Endodermal cell (in vitro differentiated cells): ENCODE measurements around the gene MRTFA. TPM values are rescaled to one million over a fixed set of nuclear protein-coding genes. Genes with fewer than 3 reads are reported as not detected.
A peak's percentile ranks its signal among the peaks of the same experiment; 100 is the strongest.

Source experiments
- DNase-seq: peaks from one replicate; pipeline ENCODE4 v3.0.0-alpha.2; 2017
- H3K27ac ChIP-seq: 2 replicates; pipeline ENCODE4 v1.5.1; 2013; ENCODE audit warnings: mild to moderate bottlenecking, low read depth, low read length, moderate library complexity
- H3K27me3 ChIP-seq: 2 replicates; pipeline ENCODE4 v1.6.1; 2013; ENCODE audit warnings: mild to moderate bottlenecking, low read length, moderate library complexity; ENCODE audit not compliant: insufficient read depth, control insufficient read depth, poor library complexity, severe bottlenecking
- H3K36me3 ChIP-seq: 2 replicates; pipeline ENCODE4 v1.7.0; 2013; ENCODE audit warnings: mild to moderate bottlenecking, low read length, moderate library complexity; ENCODE audit not compliant: control insufficient read depth, insufficient read depth
- H3K4me1 ChIP-seq: one replicate; pipeline ENCODE4 v1.7.0; 2013; ENCODE audit warnings: low read length; ENCODE audit not compliant: control insufficient read depth, insufficient read depth
- H3K4me3 ChIP-seq: 2 replicates; pipeline ENCODE4 v1.5.1; 2013; ENCODE audit warnings: mild to moderate bottlenecking, low read length, moderate library complexity
- H3K9ac ChIP-seq: 2 replicates; pipeline ENCODE4 v1.6.1; 2013; ENCODE audit warnings: mild to moderate bottlenecking, low read length, moderate library complexity; ENCODE audit not compliant: poor library complexity, severe bottlenecking; ENCODE audit errors: extremely low read depth
- H3K9me3 ChIP-seq: 2 replicates; pipeline ENCODE4 v1.6.1; 2013; ENCODE audit warnings: mild to moderate bottlenecking, low read length, moderate library complexity; ENCODE audit not compliant: control insufficient read depth
- H3K27ac Mint-ChIP-seq: 2 replicates; pipeline ENCODE4 v1.8.0; 2020; ENCODE audit warnings: mixed read lengths
- H3K27me3 Mint-ChIP-seq: 2 replicates; pipeline ENCODE4 v1.8.0; 2021; ENCODE audit warnings: mild to moderate bottlenecking, mixed read lengths; ENCODE audit not compliant: insufficient read depth
- H3K36me3 Mint-ChIP-seq: 2 replicates; pipeline ENCODE4 v1.8.0; 2020; ENCODE audit warnings: low read depth, mixed read lengths
- H3K4me1 Mint-ChIP-seq: 2 replicates; pipeline ENCODE4 v1.8.0; 2020; ENCODE audit warnings: mixed read lengths
- H3K4me3 Mint-ChIP-seq: 2 replicates; pipeline ENCODE4 v1.8.0; 2020; ENCODE audit warnings: mild to moderate bottlenecking, moderate library complexity, mixed read lengths
- H3K9me3 Mint-ChIP-seq: 2 replicates; pipeline ENCODE4 v1.8.0; 2020; ENCODE audit warnings: mild to moderate bottlenecking, mixed read lengths
- CTCF ChIP-seq: fragments of 200-600 bp; sonication (generic); conservative IDR thresholded peaks from 2 replicates; pipeline ENCODE4 v1.5.0; 2021; ENCODE audit warnings: antibody characterized with exemption, mild to moderate bottlenecking
- WGBS, 2 experiments: methylation state at CpG; one replicate each; pipeline versions ENCODE4 v1.1.5 to v1.1.7; 2013; ENCODE audit warnings: missing lambda C conversion rate in 2 of 2, mixed read lengths in 1 of 2; ENCODE audit not compliant: insufficient coverage in 1 of 2, insufficient read length in 1 of 2; 5-methylcytosine and 5-hydroxymethylcytosine counted together
- total RNA-seq, 2 donors: library from RNA; stranded (reverse); fragmentation: NEBNext Ultra II Directional in 1 of 2; extraction: Animal tissue kit (Norgen Biotek cat#: 25700) in 1 of 2; gene quantifications; 2 replicates in 1 of 2; 3 replicates in 1 of 2; pipeline ENCODE4 v1.2.1, GENCODE V29; 2021

MRTFA gene
- total RNA-seq, 2 donors from 2014 or later, result 43.3 to 44.7 TPM

- 58 to 60% methylated on average over 15 to 20 of the region's 21 CpGs for WGBS, 2 experiments
- Mint-ChIP-seq H3K27ac (peak overlapping the region; percentile 61), H3K9me3 (no peaks in the 10 kb centered on the region), H3K4me1 (peaks cover 12% of the 10 kb centered on the region), H3K36me3 (peaks cover 4% of the 10 kb centered on the region), H3K27me3 (peaks cover 4% of the 10 kb centered on the region), H3K4me3 (peak overlapping the region; percentile 81)
- no peak for TF ChIP-seq CTCF
- Histone ChIP-seq H3K9me3 (no peaks in the 10 kb centered on the region), H3K27me3 (no peaks in the 10 kb centered on the region), H3K36me3 (no peaks in the 10 kb centered on the region), H3K4me1 (peaks cover 3% of the 10 kb centered on the region), H3K27ac (no peak overlapping the region), H3K4me3 (peak overlapping the region; percentile 88), H3K9ac (peak overlapping the region; percentile 65)
- DNase-seq, result peak; percentile 21
Measured at GRCh38 chr22:40635043-40635939, 1.2 kb downstream of the MRTFA start.

- Mint-ChIP-seq H3K36me3 (peaks cover 4% of the 10 kb centered on the region), H3K4me3 (no peak overlapping the region), H3K4me1 (peaks cover 12% of the 10 kb centered on the region), H3K27me3 (peaks cover 4% of the 10 kb centered on the region), H3K9me3 (no peaks in the 10 kb centered on the region), H3K27ac (no peak overlapping the region)
- 95 to 96% methylated on average over 9 to 10 of the region's 11 CpGs for WGBS, 2 experiments
- no peak for TF ChIP-seq CTCF
- peak; percentile 8 for DNase-seq
- no peak overlapping the region for H3K27ac ChIP-seq
- H3K9me3 ChIP-seq, result no peaks in the 10 kb centered on the region
- H3K9ac ChIP-seq, result no peak overlapping the region
- H3K4me3 ChIP-seq, result peak overlapping the region; percentile 88
- no peaks in the 10 kb centered on the region for H3K27me3 ChIP-seq
- H3K36me3 ChIP-seq, result no peaks in the 10 kb centered on the region
- H3K4me1 ChIP-seq, result peaks cover 3% of the 10 kb centered on the region
Measured at GRCh38 chr22:40634119-40634903, 2.2 kb downstream of the MRTFA start.

- Mint-ChIP-seq H3K36me3 (peaks cover 4% of the 10 kb centered on the region), H3K27me3 (peaks cover 4% of the 10 kb centered on the region)
- WGBS, 2 experiments, result 100% methylated on average over 2 of the region's 3 CpGs; no CpG with 5 or more reads in 1 of the 2 experiments
Measured at GRCh38 chr22:40633036-40633435, 3.5 kb downstream of the MRTFA start.

More at GRCh38 chr22:40633036-40633435, 3.5 kb downstream of the MRTFA start:
- Histone ChIP-seq H3K9me3 (no peaks in the 10 kb centered on the region), H3K27me3 (no peaks in the 10 kb centered on the region), H3K9ac (no peak overlapping the region), H3K4me3 (no peak overlapping the region), H3K4me1 (peaks cover 3% of the 10 kb centered on the region), H3K36me3 (no peaks in the 10 kb centered on the region), H3K27ac (no peak overlapping the region)
- Mint-ChIP-seq H3K9me3 (no peaks in the 10 kb centered on the region), H3K4me3 (no peak overlapping the region), H3K27ac (no peak overlapping the region), H3K4me1 (peaks cover 15% of the 10 kb centered on the region)
- no peak for TF ChIP-seq CTCF
- DNase-seq, result no peak
